ENCODE results near the gene KCNH2. TPM values are rescaled to one million over a fixed set of nuclear protein-coding genes. Genes with fewer than 3 reads are reported as not detected.
"Not testable (repeated sequence)": the region's sequence is repeated elsewhere in the genome, so short reads cannot be mapped to it uniquely, and the experiment has no call there.

The KCNH2 gene
- total RNA-seq, 1 donor from 2014 or later, result not detected

DNA sequence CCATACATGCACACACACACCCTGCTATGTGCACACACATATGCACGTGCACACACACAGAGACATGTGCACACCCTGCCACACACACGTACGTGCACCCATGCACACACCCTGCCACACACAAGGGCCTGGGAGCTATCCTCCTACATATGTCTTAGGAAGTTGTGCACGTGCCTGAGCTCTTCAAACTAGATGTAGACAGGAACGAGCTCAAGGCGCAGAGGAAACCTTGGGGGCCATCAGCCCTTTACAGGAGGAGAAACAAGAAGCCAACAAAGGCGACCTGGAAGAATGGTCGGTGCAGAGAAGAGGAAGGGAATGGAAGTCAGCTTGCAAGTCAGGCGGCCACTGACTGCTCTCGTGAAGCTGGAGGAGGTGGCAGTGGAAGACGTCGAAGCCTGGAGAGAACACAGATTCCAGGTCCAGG is 67.1 kb downstream of the KCNH2 start:
- DNase-seq (ENCODE audit: low read depth in 2 of 2), result no peak

DNA sequence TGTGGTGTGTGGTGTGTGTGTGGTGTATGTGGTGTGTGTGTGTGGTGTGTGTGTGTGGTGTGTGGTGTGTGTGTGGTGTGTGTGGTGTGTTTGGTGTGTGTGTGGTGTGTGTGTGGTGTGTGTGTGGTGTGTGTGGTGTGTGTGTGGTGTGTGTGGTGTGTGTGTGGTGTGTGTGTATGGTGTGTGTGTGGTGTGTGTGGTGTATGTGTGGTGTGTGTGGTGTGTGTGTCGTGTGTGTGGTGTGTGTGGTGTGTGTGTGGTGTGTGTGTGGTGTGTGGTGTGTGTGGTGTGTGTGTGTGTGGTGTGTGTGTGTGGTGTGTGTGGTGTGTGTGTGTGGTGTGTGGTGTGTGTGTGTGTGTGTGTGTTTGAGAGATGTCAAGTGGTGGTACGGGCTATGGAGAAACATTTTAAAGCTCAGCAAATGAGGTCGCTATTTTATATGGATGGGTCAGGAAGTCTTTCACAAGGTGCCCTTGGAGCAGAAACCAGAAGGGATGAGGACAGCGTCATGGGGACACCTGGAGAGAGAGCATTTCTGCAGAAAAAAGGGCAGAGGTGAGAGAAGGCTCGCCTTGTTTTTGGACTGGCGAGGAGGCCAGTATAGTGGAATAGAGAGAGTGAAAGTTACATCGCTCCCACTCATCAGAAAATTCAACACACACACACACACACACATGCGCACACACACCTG is 67.7 kb downstream of the KCNH2 start:
- DNase-seq (ENCODE audit: low read depth in 2 of 2), result not testable (repeated sequence)

DNA sequence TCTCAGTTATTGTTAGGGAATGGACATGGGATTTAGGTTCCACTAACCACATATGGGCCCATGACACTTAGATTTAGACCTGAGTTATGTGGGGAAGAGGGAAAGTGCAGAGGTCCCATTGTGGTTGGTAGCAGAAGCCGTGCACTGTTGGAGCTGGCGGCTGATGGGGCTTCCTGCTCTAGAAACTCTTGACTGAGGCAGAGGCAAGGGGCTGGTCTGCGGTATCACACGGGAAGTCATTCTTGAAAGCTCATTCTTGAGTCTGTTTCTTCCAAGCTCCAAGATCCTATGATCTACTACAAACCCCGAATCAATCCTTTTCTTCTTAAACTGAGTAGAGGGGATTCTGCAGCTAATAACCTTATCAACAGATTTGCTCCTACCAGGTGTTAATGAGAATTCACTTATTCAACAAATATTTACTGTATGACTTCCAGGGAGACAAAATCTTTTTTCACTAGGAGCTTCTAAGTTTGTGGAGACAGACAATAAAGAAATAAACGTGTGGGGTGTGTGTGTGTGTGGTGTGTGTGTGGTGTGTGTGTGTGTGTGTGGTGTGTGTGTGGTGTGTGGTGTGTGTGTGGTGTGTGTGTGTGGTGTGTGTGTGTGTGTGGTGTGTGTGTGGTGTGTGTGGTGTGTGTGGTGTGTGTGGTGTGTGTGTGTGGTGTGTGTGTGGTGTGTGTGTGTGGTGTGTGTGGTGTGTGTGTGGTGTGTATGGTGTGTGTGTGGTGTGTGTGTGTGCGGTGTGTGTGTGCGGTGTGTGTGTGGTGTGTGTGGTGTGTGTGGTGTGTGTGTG is 68.7 kb downstream of the KCNH2 start:
- DNase-seq (ENCODE audit: low read depth in 2 of 2), result no peak

DNA sequence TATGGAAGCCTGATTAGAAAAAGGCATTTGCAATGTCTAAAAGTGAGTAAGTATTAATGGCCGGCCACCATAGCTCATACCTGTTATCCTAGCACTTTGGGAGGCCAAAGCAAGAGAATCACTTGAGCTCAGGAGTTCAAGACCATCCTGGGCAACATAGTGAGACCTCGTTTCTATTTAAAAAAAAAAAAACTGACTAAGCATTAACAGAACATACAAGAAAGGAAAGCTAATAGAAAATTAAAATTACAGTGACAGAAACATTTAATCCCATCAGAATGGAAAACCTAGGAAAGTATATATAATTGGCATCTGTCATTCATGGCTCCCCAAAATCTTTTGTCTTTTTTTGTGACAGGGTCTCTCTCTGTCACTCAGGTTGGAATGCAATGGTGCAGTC is 69.9 kb downstream of the KCNH2 start:
- DNase-seq (ENCODE audit: low read depth in 2 of 2), result no peak

DNA sequence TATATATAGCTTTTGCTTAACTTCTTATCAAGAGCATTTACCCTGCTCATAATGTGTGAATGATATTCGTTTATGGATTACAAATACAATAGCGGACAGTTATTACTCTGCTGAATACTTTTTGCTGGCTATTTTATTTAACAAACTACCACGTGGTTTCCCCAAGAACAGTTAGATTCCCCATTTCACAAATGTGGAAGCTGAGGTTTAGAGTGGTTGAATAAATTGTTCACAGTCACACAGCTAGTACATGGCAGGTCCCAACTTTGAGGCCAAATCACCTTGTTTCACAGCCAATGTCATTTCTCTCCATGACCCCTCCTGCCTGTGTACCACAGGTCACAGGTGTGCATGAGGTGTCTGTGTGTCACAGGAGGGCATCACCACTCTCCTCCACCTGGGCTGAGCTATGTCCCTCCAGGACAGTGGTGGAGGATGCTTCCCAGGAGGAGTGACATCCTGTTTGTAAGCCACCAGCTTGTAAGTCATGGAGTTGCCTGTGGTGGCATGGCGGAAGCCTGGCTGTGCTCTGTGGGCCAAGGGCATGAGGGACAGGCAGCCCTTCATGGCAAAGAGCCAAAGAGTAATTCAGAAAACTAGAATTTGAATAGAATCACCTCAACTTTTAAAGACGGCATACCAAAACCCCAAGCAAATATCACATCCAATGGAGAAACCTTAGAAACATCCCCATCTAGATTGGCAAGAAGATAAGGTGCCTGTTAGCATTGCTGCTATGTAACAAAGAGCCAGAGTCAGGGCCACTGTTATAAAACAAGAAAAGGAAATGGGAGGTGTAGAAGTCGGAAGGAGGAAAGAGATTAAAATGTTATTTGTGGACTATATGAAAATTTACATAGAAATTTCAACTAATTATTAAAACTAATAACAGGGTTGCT is 73.9 kb downstream of the KCNH2 start:
- DNase-seq (ENCODE audit: low read depth in 2 of 2), result no peak

DNA sequence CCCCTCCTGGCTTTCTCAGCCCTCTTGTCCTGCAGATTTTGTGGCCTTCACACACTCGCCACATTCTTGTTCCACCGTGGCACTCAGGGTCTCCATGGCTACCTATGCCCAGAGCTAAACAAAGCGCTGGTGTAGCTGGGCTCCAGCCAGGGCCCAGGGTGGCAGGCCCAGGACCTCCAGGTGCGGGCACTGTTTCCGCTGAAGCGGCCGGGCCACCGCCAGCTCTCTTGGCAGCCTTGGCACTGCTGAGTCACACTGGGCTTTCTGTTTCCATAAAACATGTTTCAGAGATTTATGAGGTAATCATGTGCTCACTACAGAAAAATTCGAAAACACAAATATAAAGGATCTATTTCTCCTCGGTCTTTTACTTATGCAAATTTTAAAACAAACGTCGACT is 74.5 kb downstream of the KCNH2 start:
- DNase-seq (ENCODE audit: low read depth in 2 of 2), result peak; percentile 36 to 62

DNA sequence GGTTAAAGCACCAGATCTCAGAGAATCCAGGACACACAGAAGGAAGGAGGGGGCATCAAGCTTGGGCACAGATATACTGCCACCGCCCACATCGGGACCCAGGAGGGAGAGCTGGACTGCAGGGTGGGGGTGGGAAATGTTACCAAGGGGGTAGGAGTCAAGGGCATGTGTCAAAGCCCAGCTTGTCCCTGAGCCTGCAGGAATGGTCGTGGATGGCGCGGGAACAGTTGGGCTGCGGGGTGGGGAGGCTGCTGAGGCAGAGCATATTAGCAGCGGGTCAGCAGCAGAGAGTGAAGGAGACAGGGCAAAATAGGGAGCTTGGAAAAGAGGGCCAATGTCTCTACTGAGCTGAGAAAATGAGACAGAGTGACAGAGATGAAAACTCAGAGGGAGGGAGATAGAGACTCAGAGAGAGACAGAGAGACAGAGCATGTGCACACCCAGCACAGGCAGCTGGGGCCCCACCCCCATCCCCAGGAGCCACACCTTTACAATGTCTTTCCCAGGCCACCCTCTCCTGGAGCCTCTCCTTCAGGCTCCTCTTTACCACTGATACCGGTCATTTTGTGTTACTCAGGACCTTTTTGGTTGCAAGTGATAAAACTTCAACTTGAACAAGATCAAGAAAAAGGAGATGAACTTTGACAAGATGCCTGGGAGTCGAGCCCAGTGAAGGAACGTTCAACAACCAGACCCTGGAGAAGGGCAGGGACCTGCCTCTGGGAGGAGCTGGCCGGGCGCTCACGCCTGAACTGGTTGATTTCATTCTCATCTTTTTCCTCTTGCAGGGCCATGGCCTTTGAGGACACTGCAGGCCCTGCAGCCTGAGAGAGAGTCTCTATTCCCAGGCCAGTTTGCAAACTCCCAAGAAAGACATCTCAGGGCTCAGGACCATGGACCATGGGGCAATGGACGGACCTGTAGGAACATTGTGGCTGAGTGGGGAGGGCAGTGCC is 75.8 kb downstream of the KCNH2 start:
- DNase-seq (ENCODE audit: low read depth in 2 of 2), result no peak

DNA sequence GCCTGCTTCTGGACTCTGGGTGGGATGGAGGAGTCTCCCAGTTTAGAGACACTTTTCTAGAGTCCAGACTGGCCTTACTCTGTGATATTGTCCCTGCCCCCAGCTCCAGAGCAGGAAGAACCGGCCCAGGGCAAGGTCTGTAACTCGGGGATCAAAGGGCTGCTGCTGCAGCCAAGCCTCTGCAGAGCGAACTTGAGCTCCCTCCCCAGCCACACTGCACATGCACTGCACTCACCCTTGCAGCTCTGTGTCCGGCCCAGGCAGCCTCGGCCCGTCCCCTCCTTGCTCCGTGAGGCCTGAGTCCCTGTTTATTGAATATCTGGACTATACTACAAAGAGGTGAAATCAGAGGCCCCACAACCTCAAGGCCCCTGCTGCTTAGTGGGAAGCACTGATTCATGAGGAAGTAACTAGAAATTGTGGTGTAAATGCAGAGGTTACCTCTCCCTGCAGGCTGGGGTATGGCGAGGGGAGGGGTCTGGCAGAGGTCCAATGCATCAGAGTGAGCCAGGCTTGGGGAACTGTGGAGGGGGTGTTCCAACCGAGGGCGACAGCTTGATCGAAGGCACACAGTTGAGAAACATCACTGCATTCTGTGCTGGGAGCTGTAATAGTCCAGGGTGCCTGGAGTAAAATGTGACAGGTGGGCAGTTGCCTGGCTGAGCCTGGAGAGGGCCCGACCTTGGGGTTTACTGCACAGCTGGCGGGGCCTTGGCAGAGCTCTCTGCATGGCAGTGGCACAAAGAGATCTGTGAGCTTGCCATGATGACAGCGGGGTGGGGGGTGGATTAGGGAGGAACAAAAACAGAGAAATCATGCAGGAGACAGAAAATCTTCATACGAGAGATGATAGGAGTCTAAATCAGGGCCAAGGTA is 76.7 kb downstream of the KCNH2 start:
- no peak for DNase-seq (ENCODE audit: low read depth in 2 of 2)

DNA sequence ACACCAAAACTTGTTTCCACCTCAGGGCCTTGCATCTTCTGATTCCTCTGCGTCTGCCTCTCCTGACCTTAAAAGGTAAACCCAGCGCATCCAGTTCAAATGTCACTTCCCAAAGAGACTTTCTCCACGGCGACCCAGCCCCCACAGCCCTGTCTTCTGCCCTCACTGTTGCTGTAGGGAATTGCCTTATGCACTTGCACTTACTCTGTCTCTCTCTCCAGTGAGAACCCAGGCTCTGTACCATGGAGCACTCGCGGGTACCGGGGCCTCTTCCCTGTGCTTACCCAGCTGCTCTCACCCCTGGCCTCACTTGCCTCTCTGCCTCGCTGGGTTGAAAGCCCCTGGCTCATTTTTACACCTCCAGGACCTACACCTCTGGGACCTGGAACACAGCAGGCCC is 77.4 kb downstream of the KCNH2 start:
- DNase-seq (ENCODE audit: low read depth in 2 of 2), result no peak

DNA sequence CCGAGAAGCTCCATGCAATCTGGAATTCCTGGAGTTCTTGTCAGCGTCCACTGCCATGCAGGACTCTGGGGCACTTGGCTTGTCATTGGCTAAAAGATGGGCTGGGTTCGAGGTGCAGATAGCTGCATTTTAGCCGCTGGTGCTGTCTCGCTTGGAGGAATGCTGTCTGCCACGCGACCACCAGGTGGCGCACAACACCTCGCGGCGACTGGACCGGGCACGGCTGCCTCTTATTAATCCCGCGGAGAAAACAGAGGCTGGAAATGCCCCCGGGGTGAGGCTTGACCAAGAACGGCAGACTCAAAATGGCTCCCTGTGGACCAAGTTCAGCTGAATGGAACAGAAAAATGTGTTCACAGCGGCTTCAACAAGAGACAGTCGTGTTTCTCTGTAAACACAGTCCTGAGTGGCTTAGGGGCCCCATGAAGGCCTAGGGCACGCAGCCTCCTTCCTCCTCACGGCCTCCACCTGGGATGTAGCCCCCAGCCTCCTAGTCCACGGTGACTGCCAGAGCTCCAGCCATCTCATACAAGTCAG is 79.6 kb downstream of the KCNH2 start:
- peak; percentile 64 to 73 for DNase-seq (ENCODE audit: low read depth in 2 of 2)

DNA sequence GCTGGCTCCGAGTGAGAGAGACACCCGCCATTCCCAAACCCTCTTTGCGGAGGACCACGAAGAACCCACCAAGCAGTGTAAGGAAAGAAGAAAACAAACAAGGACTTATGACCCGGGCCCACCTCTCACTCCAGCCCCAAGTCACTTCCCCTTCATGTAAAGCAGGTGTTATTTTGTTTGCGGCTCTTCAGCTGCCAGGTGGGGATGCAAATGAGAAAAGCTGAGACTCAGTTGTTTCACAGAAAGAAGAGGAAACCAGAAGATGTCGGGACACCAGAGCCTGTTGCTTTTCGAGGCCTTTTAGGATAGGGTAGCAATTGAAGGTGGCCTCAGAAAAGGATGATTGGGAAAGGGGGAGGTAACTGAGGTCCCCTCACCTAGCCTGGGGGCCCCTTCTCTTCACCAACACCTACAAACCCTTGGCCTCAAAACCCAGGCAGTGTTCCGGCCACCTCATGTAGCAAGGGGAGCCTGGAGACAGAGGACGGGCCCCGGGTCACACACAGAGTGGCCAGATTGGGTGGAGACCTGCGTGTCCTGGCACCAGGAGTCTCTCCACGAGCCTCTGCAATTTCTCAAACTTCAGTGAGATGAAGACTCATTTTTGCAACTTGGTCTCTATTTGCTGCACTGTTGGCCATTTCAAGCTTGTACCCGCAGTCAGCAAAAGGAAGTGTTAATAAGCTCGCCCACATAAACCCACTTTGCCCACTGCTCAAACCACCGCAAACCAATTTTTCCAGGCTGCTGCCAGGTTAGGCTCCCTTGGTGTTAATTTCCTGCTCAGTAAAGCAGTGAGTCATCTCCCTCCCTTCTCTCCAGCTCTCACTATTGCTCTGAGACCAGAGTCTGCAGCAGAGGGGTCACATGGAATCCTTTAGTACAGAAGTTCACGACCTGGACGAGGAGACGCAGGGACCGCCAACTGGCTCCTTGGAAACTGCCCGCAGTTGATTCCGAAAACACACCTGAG is 80.3 kb downstream of the KCNH2 start:
- no peak for DNase-seq (ENCODE audit: low read depth in 2 of 2)

DNA sequence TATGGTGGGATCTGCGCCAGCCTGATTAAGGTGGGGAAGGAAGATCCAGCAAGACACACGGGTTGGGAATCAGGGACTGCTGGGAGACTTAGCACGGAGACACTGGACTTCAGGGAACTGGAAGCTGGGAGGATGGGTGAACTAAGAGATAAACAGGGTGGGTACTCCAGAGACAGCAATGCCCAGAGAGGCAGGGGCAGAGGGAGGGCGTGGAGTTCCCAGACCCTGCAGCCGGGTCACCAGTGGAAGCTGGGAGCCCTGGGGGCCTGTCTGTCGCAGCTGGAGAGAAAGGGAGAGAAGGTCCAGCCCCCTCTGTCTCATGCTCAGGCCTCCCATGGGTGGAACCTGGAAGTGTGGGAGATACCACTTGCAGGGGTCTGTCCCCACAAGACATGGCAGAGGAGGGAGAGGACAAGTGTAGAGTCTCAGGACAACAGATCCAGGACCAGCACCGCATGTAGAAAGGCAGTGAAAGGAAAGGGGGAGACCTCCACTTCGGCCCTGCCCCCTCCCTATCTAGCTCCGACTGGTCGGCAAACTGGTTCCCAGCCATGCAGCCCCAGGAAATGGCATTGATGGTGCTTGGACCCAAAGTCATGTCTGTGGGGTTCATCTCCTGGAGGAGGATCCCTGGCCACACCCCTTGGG is 81.4 kb downstream of the KCNH2 start:
- no peak for DNase-seq (ENCODE audit: low read depth in 2 of 2)

DNA sequence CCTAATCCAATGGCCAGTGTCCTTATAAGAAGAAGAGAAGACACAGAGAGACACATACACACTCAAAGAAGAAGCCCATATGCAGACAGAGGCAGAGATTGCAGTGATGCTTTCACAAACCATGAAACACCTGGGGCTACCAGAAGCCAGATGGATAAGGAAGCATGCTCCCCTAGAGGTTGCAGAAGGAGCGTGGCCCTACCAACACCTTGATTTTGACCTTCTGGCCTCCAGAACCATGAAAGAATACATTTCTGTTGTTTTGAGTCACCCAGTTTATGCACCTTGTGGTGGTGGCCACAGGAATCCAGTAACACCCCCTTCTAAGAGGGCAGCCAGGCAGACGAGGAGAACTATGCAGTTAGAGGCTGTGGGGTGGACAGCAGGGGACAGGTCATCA is 82.3 kb downstream of the KCNH2 start:
- DNase-seq (ENCODE audit: low read depth in 2 of 2), result no peak

Other genes with a start within 250 kb of the KCNH2 start
- gene GIMAP5, start 240.9 kb downstream of the KCNH2 start, total RNA-seq, result 187 and 435 TPM in 2 replicates
- gene TMEM176B, start 178.0 kb downstream of the KCNH2 start, total RNA-seq, result not detected in 2 replicates
- not detected in 2 replicates for gene TMEM176A, start 177.6 kb downstream of the KCNH2 start, total RNA-seq
- gene AOC1, start 125.8 kb downstream of the KCNH2 start, total RNA-seq, result not detected in 2 replicates
- 25.0 and 30.5 TPM in 2 replicates for gene NOS3, start 12.7 kb upstream of the KCNH2 start, total RNA-seq
- under 0.01 TPM in 1 of 2 replicates, not detected in the other for gene ATG9B, start 46.2 kb upstream of the KCNH2 start, total RNA-seq
- 10.2 and 10.3 TPM in 2 replicates for gene ABCB8, start 50.1 kb upstream of the KCNH2 start, total RNA-seq
- under 0.01 and 0.40 TPM in 2 replicates for gene ASIC3, start 70.2 kb upstream of the KCNH2 start, total RNA-seq
- 15.9 and 17.4 TPM in 2 replicates for gene CDK5, start 79.6 kb upstream of the KCNH2 start, total RNA-seq
- gene SLC4A2, start 81.3 kb upstream of the KCNH2 start, total RNA-seq, result 39.4 and 72.8 TPM in 2 replicates
- gene FASTK, start 102.5 kb upstream of the KCNH2 start, total RNA-seq, result 36.0 and 38.9 TPM in 2 replicates
- gene TMUB1, start 105.2 kb upstream of the KCNH2 start, total RNA-seq, result 13.1 and 16.9 TPM in 2 replicates
- gene AGAP3, start 108.2 kb upstream of the KCNH2 start, total RNA-seq, result 35.1 and 62.5 TPM in 2 replicates
- gene GBX1, start 189.4 kb upstream of the KCNH2 start, total RNA-seq, result not detected in 2 replicates
- not detected in 2 replicates for gene ASB10, start 208.9 kb upstream of the KCNH2 start, total RNA-seq
- gene H2BK1, start 232.2 kb upstream of the KCNH2 start, total RNA-seq, result not detected in 2 replicates
- 37.0 and 39.5 TPM in 2 replicates for gene ABCF2, start 248.9 kb upstream of the KCNH2 start, total RNA-seq